ELF-1 (cell line): ENCODE results near the gene TMEM235.
"Not testable (repeated sequence)": the region's sequence is repeated elsewhere in the genome, so short reads cannot be mapped to it uniquely, and the experiment has no call there.

ENCODE experiments used
- DNase-seq: peaks from one replicate; pipeline ENCODE4 v3.0.0-alpha.2; 2016; ENCODE audit warnings: low read depth, low spot score

TMEM235 gene

GRCh38 chr17:78219396-78220150, 11.9 kb upstream of the TMEM235 start:
- peak; percentile 76 for DNase-seq

GRCh38 chr17:78223061-78223460, 8.4 kb upstream of the TMEM235 start:
- DNase-seq, result no peak

- DNase-seq, result no peak
Measured at GRCh38 chr17:78223765-78224164, 7.7 kb upstream of the TMEM235 start.

GRCh38 chr17:78224231-78225087, 7.0 kb upstream of the TMEM235 start:
- peak; percentile 54 for DNase-seq

GRCh38 chr17:78225088-78225865, 6.2 kb upstream of the TMEM235 start:
- no peak for DNase-seq

GRCh38 chr17:78226055-78226758, 5.2 kb upstream of the TMEM235 start:
- DNase-seq, result no peak

GRCh38 chr17:78226759-78227454, 4.5 kb upstream of the TMEM235 start:
- DNase-seq, result no peak

GRCh38 chr17:78227455-78227916, 3.9 kb upstream of the TMEM235 start:
- no peak for DNase-seq

- DNase-seq, result no peak
Measured at GRCh38 chr17:78228176-78228575, 3.3 kb upstream of the TMEM235 start.

GRCh38 chr17:78230252-78230962, 1.0 kb upstream of the TMEM235 start:
- DNase-seq, result no peak

GRCh38 chr17:78231991-78232858, 794 bp downstream of the TMEM235 start:
- no peak for DNase-seq

- DNase-seq, result no peak
Measured at GRCh38 chr17:78232859-78233173, 1.4 kb downstream of the TMEM235 start.

- no peak for DNase-seq
Measured at GRCh38 chr17:78233678-78234077, 2.2 kb downstream of the TMEM235 start.

GRCh38 chr17:78234261-78234865, 2.9 kb downstream of the TMEM235 start:
- no peak for DNase-seq

- not testable (repeated sequence) for DNase-seq
Measured at GRCh38 chr17:78235022-78235421, 3.6 kb downstream of the TMEM235 start.

GRCh38 chr17:78235885-78236284, 4.5 kb downstream of the TMEM235 start:
- DNase-seq, result no peak

- DNase-seq, result no peak
Measured at GRCh38 chr17:78236362-78237127, 5.1 kb downstream of the TMEM235 start.

- no peak for DNase-seq
Measured at GRCh38 chr17:78237401-78238012, 6.1 kb downstream of the TMEM235 start.
